ENCODE results near the gene PYY.

DNA sequence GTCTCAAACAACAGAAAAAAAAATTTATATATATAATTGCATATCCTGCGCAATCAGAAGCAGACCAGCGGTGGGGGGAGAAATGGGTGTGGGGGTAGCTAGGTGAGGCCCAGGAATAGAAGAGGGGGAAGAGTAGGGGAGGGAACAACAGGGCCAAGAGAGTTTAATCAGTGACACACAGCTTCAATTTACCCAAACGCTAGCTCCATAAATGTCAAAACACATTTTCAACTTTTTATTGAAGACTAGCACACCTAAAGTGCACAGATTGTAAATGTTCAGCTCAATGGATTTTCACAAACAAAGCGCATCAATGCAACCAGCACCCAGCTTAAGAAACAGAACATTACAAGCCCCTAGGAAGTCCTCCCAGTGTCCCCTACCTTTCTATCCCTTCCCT, 25.9 kb upstream of the PYY start:
- TF ChIP-seq, protein P1, sequence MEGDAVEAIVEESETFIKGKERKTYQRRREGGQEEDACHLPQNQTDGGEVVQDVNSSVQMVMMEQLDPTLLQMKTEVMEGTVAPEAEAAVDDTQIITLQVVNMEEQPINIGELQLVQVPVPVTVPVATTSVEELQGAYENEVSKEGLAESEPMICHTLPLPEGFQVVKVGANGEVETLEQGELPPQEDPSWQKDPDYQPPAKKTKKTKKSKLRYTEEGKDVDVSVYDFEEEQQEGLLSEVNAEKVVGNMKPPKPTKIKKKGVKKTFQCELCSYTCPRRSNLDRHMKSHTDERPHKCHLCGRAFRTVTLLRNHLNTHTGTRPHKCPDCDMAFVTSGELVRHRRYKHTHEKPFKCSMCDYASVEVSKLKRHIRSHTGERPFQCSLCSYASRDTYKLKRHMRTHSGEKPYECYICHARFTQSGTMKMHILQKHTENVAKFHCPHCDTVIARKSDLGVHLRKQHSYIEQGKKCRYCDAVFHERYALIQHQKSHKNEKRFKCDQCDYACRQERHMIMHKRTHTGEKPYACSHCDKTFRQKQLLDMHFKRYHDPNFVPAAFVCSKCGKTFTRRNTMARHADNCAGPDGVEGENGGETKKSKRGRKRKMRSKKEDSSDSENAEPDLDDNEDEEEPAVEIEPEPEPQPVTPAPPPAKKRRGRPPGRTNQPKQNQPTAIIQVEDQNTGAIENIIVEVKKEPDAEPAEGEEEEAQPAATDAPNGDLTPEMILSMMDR (IDR thresholded peaks at IDR 0.05): no peak
- no peak for TF ChIP-seq EZH2phosphoT487 (IDR thresholded peaks at IDR 0.05)

Data from neural progenitor cell (in vitro differentiated cells).